GM12864 (cell line): ENCODE results near the gene LIN28A.

Source experiments
- DNase-seq: peaks from one replicate; pipeline ENCODE4 v3.0.0-alpha.2; 2011; ENCODE audit warnings: low read depth
- H3K4me3 ChIP-seq: 2 replicates; pipeline ENCODE4 v1.5.1; 2011; ENCODE audit warnings: mild to moderate bottlenecking, low read depth, low read length, control low read depth
- TF ChIP-seq, protein P1 (sequence below): IDR thresholded peaks from 2 replicates; pipeline ENCODE4 v1.5.1; 2011; ENCODE audit warnings: low read depth, mild to moderate bottlenecking, moderate library complexity, low read length, control low read depth, inconsistent platforms; ENCODE audit errors: missing control alignments

The LIN28A gene

GRCh38 chr1:26410706-26411623 is at the start of gene LIN28A:
TSS of gene LIN28A (plus strand) at chr1:26410817. CDS start at chr1:26410892, 75 bp downstream.
- DNase-seq: no peak
- TF ChIP-seq, protein P1, sequence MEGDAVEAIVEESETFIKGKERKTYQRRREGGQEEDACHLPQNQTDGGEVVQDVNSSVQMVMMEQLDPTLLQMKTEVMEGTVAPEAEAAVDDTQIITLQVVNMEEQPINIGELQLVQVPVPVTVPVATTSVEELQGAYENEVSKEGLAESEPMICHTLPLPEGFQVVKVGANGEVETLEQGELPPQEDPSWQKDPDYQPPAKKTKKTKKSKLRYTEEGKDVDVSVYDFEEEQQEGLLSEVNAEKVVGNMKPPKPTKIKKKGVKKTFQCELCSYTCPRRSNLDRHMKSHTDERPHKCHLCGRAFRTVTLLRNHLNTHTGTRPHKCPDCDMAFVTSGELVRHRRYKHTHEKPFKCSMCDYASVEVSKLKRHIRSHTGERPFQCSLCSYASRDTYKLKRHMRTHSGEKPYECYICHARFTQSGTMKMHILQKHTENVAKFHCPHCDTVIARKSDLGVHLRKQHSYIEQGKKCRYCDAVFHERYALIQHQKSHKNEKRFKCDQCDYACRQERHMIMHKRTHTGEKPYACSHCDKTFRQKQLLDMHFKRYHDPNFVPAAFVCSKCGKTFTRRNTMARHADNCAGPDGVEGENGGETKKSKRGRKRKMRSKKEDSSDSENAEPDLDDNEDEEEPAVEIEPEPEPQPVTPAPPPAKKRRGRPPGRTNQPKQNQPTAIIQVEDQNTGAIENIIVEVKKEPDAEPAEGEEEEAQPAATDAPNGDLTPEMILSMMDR: no peak

DNA sequence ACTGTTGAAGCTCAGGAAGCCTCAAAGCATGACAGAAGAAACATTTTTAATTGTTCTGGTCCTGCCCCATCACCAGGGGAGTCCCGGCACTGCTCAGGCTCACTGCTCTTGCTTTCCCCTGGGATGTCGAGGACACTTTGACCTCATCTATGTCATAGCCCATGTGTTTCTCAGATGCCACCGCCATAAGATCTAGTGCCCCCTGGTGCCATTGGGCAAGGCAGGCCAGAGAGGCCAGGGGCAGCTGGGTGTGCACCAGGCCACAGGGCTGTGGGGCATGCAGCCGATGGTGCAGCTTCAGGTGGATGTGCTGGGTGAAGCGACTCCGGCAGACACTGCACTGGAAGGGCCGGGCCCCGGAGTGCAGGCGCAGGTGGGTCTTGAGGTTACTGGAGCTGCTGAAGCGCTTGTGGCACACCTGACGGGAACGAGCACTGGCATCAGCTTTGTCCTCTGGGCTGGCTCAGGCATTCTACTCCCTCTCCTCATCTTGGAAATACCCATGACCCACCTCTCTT is 49.0 kb upstream of the LIN28A start:
- H3K4me3 ChIP-seq: no peak overlapping the region
- TF ChIP-seq, protein P1: no peak
- no peak for DNase-seq

More at GRCh38 chr1:26410706-26411623, at the start of gene LIN28A:
- H3K4me3 ChIP-seq: no peak within 1 kb of the TSS

DNA sequence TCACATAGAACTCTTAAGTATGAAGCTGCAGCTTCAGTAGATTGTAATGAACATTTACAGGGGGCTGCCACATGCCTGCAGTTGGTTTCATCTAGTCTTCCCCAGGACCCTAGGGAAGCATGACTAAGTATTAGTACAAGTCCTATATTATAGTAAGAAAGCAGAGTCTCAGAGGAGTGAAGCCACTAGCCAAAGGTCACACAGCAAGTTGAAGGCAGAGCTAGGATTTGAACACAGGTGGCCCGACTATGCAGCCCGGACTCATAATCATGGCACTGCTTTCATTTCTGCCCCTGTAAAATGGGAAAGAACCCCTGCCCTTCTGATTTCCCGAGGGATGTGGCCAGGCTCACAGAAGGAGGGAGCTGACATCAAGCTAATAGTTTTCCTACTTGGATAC is 48.3 kb upstream of the LIN28A start:
- TF ChIP-seq, protein P1: no peak

GRCh38 chr1:26363549-26364448 is 46.8 kb upstream of the LIN28A start:
- H3K4me3 ChIP-seq: no peak overlapping the region
- DNase-seq: peak; percentile 38
- TF ChIP-seq, protein P1: peak; percentile 98

More for the DNA sequence above, 48.3 kb upstream of the LIN28A start:
- no peak for DNase-seq
- H3K4me3 ChIP-seq: no peak overlapping the region

DNA sequence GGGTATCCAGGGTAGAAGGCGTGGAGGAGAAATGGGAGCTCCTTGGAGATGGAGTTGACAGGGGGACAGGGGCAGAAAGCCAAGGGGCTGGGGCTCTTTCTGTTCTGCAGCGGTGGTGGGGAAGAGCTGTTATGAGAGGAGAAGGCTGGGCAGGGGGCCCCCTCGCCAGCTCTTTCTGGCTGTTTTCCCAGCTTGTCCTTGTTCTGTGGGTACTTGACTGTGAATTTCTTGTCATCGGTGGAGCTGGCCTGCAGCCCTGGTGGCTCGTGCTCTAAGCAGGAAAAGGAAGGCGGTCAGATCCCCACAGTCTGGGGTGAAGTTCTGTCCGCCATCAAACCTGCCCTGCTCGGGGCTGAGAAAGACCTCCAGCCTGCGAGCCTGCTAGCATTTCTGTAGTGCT is 45.7 kb upstream of the LIN28A start:
- no peak for DNase-seq
- TF ChIP-seq, protein P1: no peak
- H3K4me3 ChIP-seq: no peak overlapping the region

GRCh38 chr1:26367441-26367840 is 43.2 kb upstream of the LIN28A start:
- DNase-seq: no peak
- H3K4me3 ChIP-seq: no peak overlapping the region
- TF ChIP-seq, protein P1: no peak
